ENCODE data around the gene HPX.

Gene HPX

DNA sequence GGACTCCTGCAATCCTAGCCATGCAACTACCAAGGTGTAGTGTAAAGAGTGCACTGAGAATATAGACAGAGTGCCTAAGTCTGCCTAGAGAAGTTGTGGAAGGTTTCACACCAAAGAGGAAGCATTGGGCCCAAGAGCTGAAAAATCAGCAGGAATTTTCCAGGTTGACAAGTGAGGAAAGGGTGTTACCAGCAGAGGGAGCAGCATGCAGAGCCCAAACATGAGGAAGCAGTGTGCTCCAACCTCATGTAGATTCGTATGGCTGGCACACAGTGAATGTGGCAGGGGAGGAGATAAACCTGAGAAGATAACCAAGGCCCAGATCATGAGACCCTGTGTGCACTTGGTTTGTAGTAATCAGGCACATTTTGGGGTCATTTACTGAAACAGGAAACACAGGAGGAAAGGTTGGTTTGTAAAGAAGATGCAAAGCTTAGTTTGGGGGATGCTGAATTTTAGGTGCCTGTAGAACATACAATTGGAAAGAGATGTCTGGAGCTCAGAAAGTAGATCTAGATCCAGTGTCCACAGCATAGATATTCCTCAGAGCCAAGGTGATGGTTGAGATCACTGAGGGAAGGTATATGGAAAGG, 1.7 kb downstream of the HPX start:
- no peak overlapping the region for H3K4me3 ChIP-seq (ENCODE audit: low read depth, low read length)
- TF ChIP-seq, protein P1, sequence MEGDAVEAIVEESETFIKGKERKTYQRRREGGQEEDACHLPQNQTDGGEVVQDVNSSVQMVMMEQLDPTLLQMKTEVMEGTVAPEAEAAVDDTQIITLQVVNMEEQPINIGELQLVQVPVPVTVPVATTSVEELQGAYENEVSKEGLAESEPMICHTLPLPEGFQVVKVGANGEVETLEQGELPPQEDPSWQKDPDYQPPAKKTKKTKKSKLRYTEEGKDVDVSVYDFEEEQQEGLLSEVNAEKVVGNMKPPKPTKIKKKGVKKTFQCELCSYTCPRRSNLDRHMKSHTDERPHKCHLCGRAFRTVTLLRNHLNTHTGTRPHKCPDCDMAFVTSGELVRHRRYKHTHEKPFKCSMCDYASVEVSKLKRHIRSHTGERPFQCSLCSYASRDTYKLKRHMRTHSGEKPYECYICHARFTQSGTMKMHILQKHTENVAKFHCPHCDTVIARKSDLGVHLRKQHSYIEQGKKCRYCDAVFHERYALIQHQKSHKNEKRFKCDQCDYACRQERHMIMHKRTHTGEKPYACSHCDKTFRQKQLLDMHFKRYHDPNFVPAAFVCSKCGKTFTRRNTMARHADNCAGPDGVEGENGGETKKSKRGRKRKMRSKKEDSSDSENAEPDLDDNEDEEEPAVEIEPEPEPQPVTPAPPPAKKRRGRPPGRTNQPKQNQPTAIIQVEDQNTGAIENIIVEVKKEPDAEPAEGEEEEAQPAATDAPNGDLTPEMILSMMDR (IDR thresholded peaks at IDR 0.05; ENCODE audit: insufficient read depth, low read depth, low read length, missing control alignments), result peak; percentile 63
- peak; percentile 52 for DNase-seq (ENCODE audit: low read depth)

DNA sequence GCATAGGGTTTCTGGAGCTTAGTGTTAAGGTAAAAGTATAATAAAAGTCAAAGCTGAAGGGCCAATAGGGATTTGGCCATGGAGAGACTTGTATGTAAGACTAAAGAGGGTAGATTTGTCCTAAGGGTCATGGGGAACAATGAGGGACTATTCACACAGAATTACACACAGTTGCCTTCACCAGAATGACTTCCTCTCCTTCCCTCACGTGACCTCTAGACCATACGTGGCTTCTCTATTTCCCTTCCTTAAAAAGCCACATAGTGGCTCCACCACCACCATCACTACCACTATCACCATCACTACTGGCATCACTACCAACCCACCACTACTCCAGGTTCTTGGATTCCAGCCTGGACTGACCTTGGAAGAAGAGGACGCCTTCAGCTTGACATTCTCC, 2.8 kb downstream of the HPX start:
- H3K4me3 ChIP-seq (ENCODE audit: low read depth, low read length), result no peak overlapping the region
- peak; percentile 17 for DNase-seq (ENCODE audit: low read depth)
- TF ChIP-seq, protein P1 (IDR thresholded peaks at IDR 0.05; ENCODE audit: insufficient read depth, low read depth, low read length, missing control alignments), result no peak

DNA sequence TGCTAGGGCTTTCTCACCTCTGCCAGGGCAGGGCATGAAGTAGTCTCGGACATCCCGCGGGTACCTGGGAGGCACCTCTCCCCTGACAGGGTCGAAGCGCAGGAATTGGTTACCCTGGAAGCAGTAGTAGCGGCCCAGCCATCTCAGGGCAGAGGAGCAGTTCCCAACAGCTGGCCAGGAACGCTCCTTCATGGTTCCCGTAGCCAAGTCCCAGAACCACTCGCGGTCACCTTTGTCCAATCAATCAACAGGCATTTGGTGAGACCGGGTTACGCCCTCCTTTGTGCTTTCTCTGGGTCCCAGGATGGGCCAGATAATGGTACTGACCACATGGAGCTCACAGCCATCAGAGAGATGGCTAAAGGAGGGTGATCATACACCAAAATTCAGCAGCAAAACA, 3.4 kb downstream of the HPX start:
- H3K4me3 ChIP-seq (ENCODE audit: low read depth, low read length), result no peak overlapping the region
- no peak for DNase-seq (ENCODE audit: low read depth)
- TF ChIP-seq, protein P1 (IDR thresholded peaks at IDR 0.05; ENCODE audit: insufficient read depth, low read depth, low read length, missing control alignments), result no peak

DNA sequence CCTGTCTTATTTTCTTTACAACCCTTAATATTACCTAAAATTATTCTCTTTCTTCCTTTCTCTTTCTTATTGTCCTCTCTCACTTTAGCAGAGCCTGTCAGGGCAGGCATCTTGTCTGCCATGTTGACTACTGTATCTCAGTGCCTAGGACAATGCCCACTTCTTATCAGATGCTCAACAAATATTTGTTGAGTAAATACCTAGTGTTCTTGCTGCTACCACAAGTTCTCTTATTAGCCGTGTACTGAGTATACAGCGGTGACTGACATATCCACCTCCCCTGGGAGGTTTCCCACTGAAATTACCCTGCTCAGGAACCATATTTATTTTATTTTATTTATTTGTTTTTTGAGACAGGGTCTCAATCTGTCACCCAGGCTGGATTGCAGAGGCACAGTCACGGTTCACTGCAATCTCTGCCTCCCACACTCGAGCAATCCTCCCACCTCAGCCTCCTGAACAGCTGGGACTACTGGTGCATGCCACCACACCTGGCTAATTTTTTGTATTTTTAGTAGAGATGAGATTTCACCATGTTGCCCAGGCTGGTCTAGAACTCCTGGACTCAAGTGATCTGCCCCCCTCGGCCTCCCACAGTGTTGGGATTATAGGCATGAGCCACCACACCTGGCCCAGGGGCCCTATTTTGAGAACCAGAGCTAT, 6.7 kb downstream of the HPX start:
- peak; percentile 55 for DNase-seq (ENCODE audit: low read depth)
- H3K4me3 ChIP-seq (ENCODE audit: low read depth, low read length), result no peak overlapping the region
- TF ChIP-seq, protein P1 (IDR thresholded peaks at IDR 0.05; ENCODE audit: insufficient read depth, low read depth, low read length, missing control alignments), result no peak

DNA sequence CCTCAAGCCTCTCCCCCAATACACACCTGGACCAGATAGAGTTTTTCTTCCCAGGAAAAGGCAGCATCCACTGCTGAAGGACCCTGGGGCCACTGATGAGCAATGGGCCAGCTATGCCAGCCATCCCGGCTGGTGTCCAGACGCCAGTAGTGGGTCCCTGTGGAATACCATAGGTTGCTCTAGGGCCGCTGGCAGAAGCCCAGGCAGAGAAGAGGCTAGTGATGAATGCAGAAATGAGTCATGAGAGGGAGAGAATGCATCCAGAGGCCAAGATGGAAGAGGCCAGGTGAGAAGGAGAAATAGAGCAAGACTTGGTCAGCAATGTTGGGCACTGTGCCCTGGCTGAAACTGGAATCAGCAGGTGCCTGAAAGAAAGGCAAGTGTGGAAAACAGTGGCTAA, 8.9 kb downstream of the HPX start:
- H3K4me3 ChIP-seq (ENCODE audit: low read depth, low read length), result no peak overlapping the region
- DNase-seq (ENCODE audit: low read depth), result no peak
- TF ChIP-seq, protein P1 (IDR thresholded peaks at IDR 0.05; ENCODE audit: insufficient read depth, low read depth, low read length, missing control alignments), result no peak

DNA sequence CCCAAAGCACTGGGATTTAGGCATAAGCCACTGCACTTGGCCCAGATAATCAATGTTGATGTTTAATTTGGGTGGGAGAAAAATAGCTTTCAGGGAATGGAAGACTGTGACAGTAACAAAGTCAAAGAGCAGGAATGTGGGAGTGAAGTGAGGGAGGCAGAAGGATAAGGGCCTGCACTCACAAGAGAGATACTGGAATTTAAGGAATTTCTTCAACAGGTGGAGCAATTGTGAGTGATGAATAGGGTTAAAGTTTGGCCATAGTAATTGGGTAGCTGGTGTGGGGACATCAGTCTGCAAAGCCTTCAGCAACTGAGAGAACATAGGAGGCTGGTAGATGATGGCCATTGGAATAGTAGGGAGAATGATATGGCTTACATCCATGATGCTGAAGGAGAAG, 13.3 kb downstream of the HPX start:
- TF ChIP-seq, protein P1 (IDR thresholded peaks at IDR 0.05; ENCODE audit: insufficient read depth, low read depth, low read length, missing control alignments), result no peak
- no peak overlapping the region for H3K4me3 ChIP-seq (ENCODE audit: low read depth, low read length)
- DNase-seq (ENCODE audit: low read depth), result no peak

DNA sequence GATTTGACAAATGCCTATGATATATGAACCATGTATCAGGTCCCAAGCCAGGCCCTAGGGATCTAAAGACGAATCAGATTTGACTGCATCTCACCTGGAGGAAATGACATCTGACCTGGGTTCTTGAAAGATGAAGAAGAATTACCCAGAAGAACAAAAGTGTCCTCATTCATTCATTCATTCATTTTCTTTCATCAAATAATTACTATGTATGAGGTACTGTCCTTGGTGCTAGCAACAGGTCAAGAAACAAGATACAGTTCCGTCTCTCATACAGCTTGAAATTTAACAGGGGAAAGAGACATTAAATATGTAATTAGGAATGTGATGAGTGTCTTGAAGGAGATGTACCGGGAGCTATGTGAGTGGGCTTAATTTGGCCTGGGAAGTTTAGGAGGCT, 20.1 kb downstream of the HPX start:
- no peak overlapping the region for H3K4me3 ChIP-seq (ENCODE audit: low read depth, low read length)
- no peak for DNase-seq (ENCODE audit: low read depth)
- TF ChIP-seq, protein P1 (IDR thresholded peaks at IDR 0.05; ENCODE audit: insufficient read depth, low read depth, low read length, missing control alignments), result no peak
